Measurements from ENCODE around the gene CCNY.

DNA sequence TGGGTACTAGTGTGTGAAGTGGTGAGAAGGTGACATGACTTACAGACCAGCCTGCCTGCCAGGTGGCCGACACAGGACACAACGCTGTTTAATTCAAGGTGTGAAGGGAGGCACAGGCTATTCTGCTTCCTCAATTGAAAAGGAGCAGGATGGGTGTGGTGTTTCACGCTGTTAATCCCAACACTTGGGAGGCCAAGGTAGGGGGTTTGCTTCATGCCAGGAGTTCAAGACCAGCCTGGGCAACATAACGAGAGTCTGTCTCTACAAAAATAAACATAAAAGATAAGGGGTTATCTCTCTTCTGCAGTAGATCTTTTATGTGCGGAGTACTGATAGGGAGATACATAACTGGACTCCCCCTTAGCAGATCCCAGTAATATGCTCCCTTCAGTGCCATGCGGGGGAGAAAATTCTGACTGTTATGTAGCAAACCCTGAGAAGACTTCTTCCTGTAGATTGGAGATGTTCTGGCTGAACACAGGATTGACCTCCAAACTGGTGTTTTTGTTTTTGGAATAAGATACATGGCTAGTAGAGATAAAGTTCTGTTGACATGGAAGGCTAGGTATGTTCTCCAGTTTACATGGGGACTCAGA, 63.2 kb downstream of the CCNY start:
- TF ChIP-seq EZH2 (IDR thresholded peaks at IDR 0.05) (no peak), FOXP2 (optimal IDR thresholded peaks at IDR 0.05; ENCODE audit: control extremely low read depth, extremely low read length, insufficient read depth) (no peak), POLR2AphosphoS5 (IDR thresholded peaks at IDR 0.05; ENCODE audit: borderline replicate concordance, low read depth, low read length) (no peak)
